HEK293 (cell line): ENCODE measurements around the gene TICRR.

Source experiments
- CTCF ChIA-PET: fragments of 350-600 bp; formaldehyde crosslinking; extraction: SDS; loops from one replicate; lab custom pipeline; 2021; ENCODE audit warnings: antibody characterized with exemption; lab: Yijun Ruan, JAX
- POLR2A ChIA-PET: fragments of 300-600 bp; formaldehyde crosslinking; extraction: SDS; loops from one replicate; lab custom pipeline; 2020; ENCODE audit warnings: antibody characterized with exemption, inconsistent platforms; lab: Yijun Ruan, JAX
- H3K27ac ChIP-seq: fragments of 200-500 bp; sonication (Bioruptor generic); 2 replicates; pipeline ENCODE4 v1.5.1; 2014; ENCODE audit warnings: low read depth, low read length, control low read depth, inconsistent platforms; ENCODE audit errors: extremely low read depth
- H3K36me3 ChIP-seq, 2 experiments: fragments of 200-500 bp in 1 of 2; sonication (Bioruptor generic) in 1 of 2; 1 replicate in 1 of 2; 2 replicates in 1 of 2; pipeline ENCODE4 v1.5.1; 2014 to 2017; ENCODE audit warnings: inconsistent platforms in 2 of 2, low read length in 2 of 2; ENCODE audit not compliant: control insufficient read depth in 2 of 2, insufficient read depth in 1 of 2
- H3K4me1 ChIP-seq: fragments of 200-500 bp; sonication (Bioruptor generic); 2 replicates; pipeline ENCODE4 v1.5.1; 2014; ENCODE audit warnings: mild to moderate bottlenecking, low read length, inconsistent platforms; ENCODE audit not compliant: control insufficient read depth, insufficient read depth
- H3K4me3 ChIP-seq: 2 replicates; pipeline ENCODE4 v1.5.1; 2011; ENCODE audit warnings: low read depth, mild to moderate bottlenecking, control low read depth, low read length, moderate library complexity
- H3K9me3 ChIP-seq: fragments of 200-500 bp; sonication (Bioruptor generic); 2 replicates; pipeline ENCODE4 v1.5.1; 2014; ENCODE audit warnings: low read depth, low read length, inconsistent platforms; ENCODE audit not compliant: control insufficient read depth, insufficient read depth
- BCL11A ChIP-seq: fragments of 450-650 bp; formaldehyde crosslinking; IDR thresholded peaks from 2 replicates; pipeline ENCODE4 v1.5.1; 2016; ENCODE audit warnings: low read depth, missing biosample characterization, missing genetic modification characterization
- CTCF ChIP-seq: fragments of 450-650 bp; formaldehyde crosslinking; IDR thresholded peaks from 2 replicates; pipeline ENCODE4 v1.5.1; 2016; ENCODE audit warnings: missing biosample characterization, missing genetic modification characterization
- KLF9 ChIP-seq: fragments of 450-650 bp; formaldehyde crosslinking; IDR thresholded peaks from 2 replicates; pipeline ENCODE4 v1.5.1; 2016; ENCODE audit warnings: missing biosample characterization, missing genetic modification characterization, low read depth
- PRDM2 ChIP-seq: fragments of 450-650 bp; formaldehyde crosslinking; IDR thresholded peaks from 2 replicates; pipeline ENCODE4 v1.5.1; 2016; ENCODE audit warnings: missing biosample characterization, missing genetic modification characterization, borderline replicate concordance
- RBAK ChIP-seq: fragments of 450-650 bp; formaldehyde crosslinking; IDR thresholded peaks from 2 replicates; pipeline ENCODE4 v1.5.1; 2016; ENCODE audit warnings: missing biosample characterization, missing genetic modification characterization
- ZBTB8A ChIP-seq: fragments of 450-650 bp; formaldehyde crosslinking; IDR thresholded peaks from 2 replicates; pipeline ENCODE4 v1.5.1; 2016; ENCODE audit warnings: missing biosample characterization, missing genetic modification characterization
- ZFP37 ChIP-seq: fragments of 450-650 bp; formaldehyde crosslinking; IDR thresholded peaks from 2 replicates; pipeline ENCODE4 v1.5.1; 2016; ENCODE audit warnings: missing biosample characterization, missing genetic modification characterization
- ZNF280D ChIP-seq: fragments of 450-650 bp; formaldehyde crosslinking; IDR thresholded peaks from 2 replicates; pipeline ENCODE4 v1.5.1; 2016; ENCODE audit warnings: missing biosample characterization, missing genetic modification characterization
- ZNF354C ChIP-seq: fragments of 450-650 bp; formaldehyde crosslinking; IDR thresholded peaks from 2 replicates; pipeline ENCODE4 v1.5.1; 2016; ENCODE audit warnings: missing biosample characterization, missing genetic modification characterization, low read depth, borderline replicate concordance
- ZNF404 ChIP-seq: fragments of 450-650 bp; formaldehyde crosslinking; IDR thresholded peaks from 2 replicates; pipeline ENCODE4 v1.5.1; 2017; ENCODE audit warnings: missing biosample characterization, missing genetic modification characterization
- ZNF548 ChIP-seq: fragments of 450-650 bp; formaldehyde crosslinking; IDR thresholded peaks from 2 replicates; pipeline ENCODE4 v1.5.1; 2016; ENCODE audit warnings: missing biosample characterization, missing genetic modification characterization
- ZNF626 ChIP-seq: fragments of 450-650 bp; sonication (Bioruptor Pico); formaldehyde crosslinking; IDR thresholded peaks from 2 replicates; pipeline ENCODE4 v1.5.1; 2018; ENCODE audit warnings: missing biosample characterization, missing genetic modification characterization, inconsistent platforms
- ZNF701 ChIP-seq: fragments of 450-650 bp; formaldehyde crosslinking; IDR thresholded peaks from 2 replicates; pipeline ENCODE4 v1.5.1; 2016; ENCODE audit warnings: missing biosample characterization, missing genetic modification characterization
- ZNF707 ChIP-seq: fragments of 450-650 bp; formaldehyde crosslinking; IDR thresholded peaks from 2 replicates; pipeline ENCODE4 v1.5.1; 2016; ENCODE audit warnings: missing biosample characterization, missing genetic modification characterization
- TF ChIP-seq, protein P1 (sequence below): fragments of 450-650 bp; formaldehyde crosslinking; IDR thresholded peaks from 2 replicates; pipeline ENCODE4 v1.5.1; 2016; ENCODE audit warnings: missing biosample characterization, missing genetic modification characterization
- TF ChIP-seq, protein P2 (sequence below): fragments of 450-650 bp; formaldehyde crosslinking; IDR thresholded peaks from 2 replicates; pipeline ENCODE4 v1.5.1; 2017; ENCODE audit warnings: missing biosample characterization, missing genetic modification characterization

The TICRR gene

DNA sequence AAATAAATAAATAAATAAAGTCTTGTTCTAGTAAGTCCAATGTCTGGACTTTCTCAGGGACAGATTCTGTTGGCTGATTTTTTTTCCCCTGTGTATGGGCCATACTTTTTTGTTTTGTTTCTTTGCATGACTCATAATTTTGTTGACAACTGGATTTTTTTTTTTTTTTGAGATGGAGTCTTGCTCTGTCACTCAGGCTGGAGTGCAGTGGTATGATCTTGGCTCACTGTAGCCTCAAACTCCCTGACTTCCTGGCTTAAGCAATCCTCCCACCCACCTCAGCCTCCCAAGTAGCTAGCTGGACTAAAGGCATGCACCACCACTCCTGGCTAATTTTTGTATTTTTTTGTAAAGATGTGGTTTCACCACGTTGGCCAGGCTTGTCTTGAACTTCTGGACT lies 38.9 kb downstream of the TICRR start (continued):
- TF ChIP-seq, protein P1, sequence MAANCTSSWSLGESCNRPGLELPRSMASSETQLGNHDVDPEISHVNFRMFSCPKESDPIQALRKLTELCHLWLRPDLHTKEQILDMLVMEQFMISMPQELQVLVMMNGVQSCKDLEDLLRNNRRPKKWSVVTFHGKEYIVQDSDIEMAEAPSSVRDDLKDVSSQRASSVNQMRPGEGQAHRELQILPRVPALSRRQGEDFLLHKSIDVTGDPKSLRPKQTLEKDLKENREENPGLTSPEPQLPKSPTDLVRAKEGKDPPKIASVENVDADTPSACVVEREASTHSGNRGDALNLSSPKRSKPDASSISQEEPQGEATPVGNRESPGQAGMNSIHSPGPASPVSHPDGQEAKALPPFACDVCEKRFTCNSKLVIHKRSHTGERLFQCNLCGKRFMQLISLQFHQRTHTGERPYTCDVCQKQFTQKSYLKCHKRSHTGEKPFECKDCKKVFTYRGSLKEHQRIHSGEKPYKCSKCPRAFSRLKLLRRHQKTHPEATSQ (tag by site-specific recombination), result no peak
- TF ChIP-seq ZNF701 (no peak), ZNF354C (tag by site-specific recombination) (no peak), ZNF280D (tag by site-specific recombination) (no peak)

DNA sequence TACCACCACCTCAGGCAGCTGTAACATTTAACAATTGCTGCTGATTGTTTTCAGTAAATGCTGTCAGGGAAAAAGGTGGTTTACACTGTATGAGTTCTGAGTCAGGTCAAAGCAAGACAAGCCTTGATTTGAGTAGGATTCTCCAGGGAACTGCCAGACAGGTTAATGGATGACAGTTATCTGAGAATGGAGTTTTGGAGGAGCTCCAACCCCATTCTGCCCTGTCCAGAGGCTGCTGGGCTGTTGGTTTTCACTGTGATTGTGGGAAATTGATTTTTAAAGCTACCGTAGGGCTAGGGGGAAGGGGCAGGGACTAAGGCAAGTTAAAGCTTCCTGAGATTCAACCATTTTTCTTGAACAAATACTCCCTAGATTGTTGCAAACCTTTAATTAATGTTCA lies 39.9 kb downstream of the TICRR start:
- H3K9me3 ChIP-seq, result no peaks in the 10 kb centered on the region
- no peak for TF ChIP-seq ZNF548 (tag by site-specific recombination)
- no peak for TF ChIP-seq ZNF404
- TF ChIP-seq ZNF626 (tag by site-specific recombination), result no peak
- TF ChIP-seq, protein P2, sequence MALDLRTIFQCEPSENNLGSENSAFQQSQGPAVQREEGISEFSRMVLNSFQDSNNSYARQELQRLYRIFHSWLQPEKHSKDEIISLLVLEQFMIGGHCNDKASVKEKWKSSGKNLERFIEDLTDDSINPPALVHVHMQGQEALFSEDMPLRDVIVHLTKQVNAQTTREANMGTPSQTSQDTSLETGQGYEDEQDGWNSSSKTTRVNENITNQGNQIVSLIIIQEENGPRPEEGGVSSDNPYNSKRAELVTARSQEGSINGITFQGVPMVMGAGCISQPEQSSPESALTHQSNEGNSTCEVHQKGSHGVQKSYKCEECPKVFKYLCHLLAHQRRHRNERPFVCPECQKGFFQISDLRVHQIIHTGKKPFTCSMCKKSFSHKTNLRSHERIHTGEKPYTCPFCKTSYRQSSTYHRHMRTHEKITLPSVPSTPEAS, result no peak
- TF ChIP-seq CTCF (tag by site-specific recombination), result no peak
- TF ChIP-seq ZFP37 (tag by site-specific recombination), result no peak
- no peak for TF ChIP-seq RBAK (tag by site-specific recombination)
- TF ChIP-seq BCL11A, result no peak
- no peak for TF ChIP-seq ZNF707 (tag by site-specific recombination)
- TF ChIP-seq ZBTB8A, result no peak
- TF ChIP-seq KLF9, result no peak
- TF ChIP-seq PRDM2, result no peak
- H3K4me3 ChIP-seq, result no peak overlapping the region
- H3K27ac ChIP-seq, result no peak overlapping the region
- ChIA-PET CTCF (interaction anchor here (0.6 to 1.6 kb wide), 2 partner anchors 27 to 139 kb away, joined by 3 to 7 read pairs; no protein-coding TSS in a partner anchor), POLR2A (interaction anchor here (1.4 kb wide), 1 partner anchor 40 kb away, joined by 3 read pairs; the partner anchor contains the start of gene TICRR)
- no peaks in the 10 kb centered on the region for H3K4me1 ChIP-seq
- peaks cover 92 to 98% of the 10 kb centered on the region in 2 experiments for H3K36me3 ChIP-seq
